Uterus (tissue), 4 donors: ENCODE results near the gene RAP1GAP. TPM values are rescaled to one million over a fixed set of nuclear protein-coding genes. Genes with fewer than 3 reads are reported as not detected.

Source experiments
- DNase-seq, 2 donors: peaks; one replicate each; pipeline ENCODE4 v3.0.0-alpha.2; 2019 to 2020
- H3K27ac ChIP-seq, 2 donors: fragments of 200-600 bp; sonication (generic); 1 replicate in 1 of 2; 2 replicates in 1 of 2; pipeline ENCODE4 v1.5.1; 2016 to 2018
- H3K27me3 ChIP-seq, 2 donors: fragments of 200-600 bp; sonication (generic); one replicate each; pipeline ENCODE4 v1.5.1; 2018 to 2019; ENCODE audit warnings: control low read depth in 1 of 2
- H3K36me3 ChIP-seq, 2 donors: fragments of 200-600 bp; sonication (generic); one replicate each; pipeline ENCODE4 v1.5.1; 2019; ENCODE audit warnings: control low read depth in 1 of 2
- H3K4me1 ChIP-seq, 2 donors: fragments of 200-600 bp; sonication (generic); one replicate each; pipeline ENCODE4 v1.5.1; 2018 to 2019; ENCODE audit warnings: control low read depth in 1 of 2
- H3K4me3 ChIP-seq, 2 donors: fragments of 200-600 bp; sonication (generic); 1 replicate in 1 of 2; 2 replicates in 1 of 2; pipeline ENCODE4 v1.5.1; 2018 to 2019; ENCODE audit warnings: mild to moderate bottlenecking in 1 of 2
- H3K9me3 ChIP-seq, 2 donors: fragments of 200-600 bp; sonication (generic); one replicate each; pipeline ENCODE4 v1.5.1; 2019; ENCODE audit warnings: control low read depth in 1 of 2
- POLR2A ChIP-seq, 2 donors: fragments of 450-650 bp; IDR thresholded peaks; one replicate each; pipeline ENCODE4 v1.6.1; 2016; ENCODE audit warnings: antibody characterized with exemption in 2 of 2, mild to moderate bottlenecking in 1 of 2, moderate library complexity in 1 of 2
- intact Hi-C: fragments of 100-400 bp; cut with DNase I; formaldehyde crosslinking; loops from one replicate; pipeline ENCODE4 v1.15.1; 2023; ENCODE audit warnings: low total_unique reads
- total RNA-seq, 4 donors: library from RNA; depleted of rRNA in 3 of 4; stranded (reverse); fragments of >200 nt in 3 of 4; gene quantifications; one replicate each; pipeline versions ENCODE4 v1.1.0 to v1.2.4, GENCODE V29; 2014 to 2023
- TF ChIP-seq, protein P1 (sequence below), 4 experiments: fragments of 200-600 bp in 2 of 4; fragments of 450-650 bp in 2 of 4; sonication (generic) in 2 of 4; IDR thresholded peaks; one replicate each; pipeline ENCODE4 v1.5.1; 2016 to 2019; ENCODE audit warnings: antibody characterized with exemption in 4 of 4, mild to moderate bottlenecking in 2 of 4, moderate library complexity in 1 of 4
- donor health status: DM: yes; HTN: yes; CAD: no.

The RAP1GAP gene
- total RNA-seq, 4 donors from 2014 or later, result 0.18 to 6.9 TPM; not detected in 2

DNA sequence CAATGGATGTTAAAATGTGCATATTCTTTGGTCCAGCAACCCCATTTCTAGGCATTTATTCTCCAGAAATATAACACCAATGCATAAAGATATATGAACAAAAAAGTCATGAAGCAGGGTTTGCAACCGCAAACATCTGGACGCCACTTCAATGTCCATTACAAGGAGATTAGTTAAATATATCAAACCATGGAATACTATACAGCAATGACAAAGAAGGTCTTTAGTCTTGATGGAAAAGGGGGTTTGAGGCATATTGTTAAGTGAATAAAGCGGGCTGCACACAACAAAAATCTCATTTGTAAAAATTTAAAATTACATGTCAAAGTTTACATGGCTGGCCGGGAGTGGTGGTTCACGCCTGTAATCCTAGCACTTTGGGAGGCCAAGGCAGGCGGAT lies 31.6 kb downstream of the RAP1GAP start:
- intact Hi-C loops, result no loop called here
- H3K27ac ChIP-seq, result no peak overlapping the region
- H3K27me3 ChIP-seq, result no peaks in the 10 kb centered on the region

DNA sequence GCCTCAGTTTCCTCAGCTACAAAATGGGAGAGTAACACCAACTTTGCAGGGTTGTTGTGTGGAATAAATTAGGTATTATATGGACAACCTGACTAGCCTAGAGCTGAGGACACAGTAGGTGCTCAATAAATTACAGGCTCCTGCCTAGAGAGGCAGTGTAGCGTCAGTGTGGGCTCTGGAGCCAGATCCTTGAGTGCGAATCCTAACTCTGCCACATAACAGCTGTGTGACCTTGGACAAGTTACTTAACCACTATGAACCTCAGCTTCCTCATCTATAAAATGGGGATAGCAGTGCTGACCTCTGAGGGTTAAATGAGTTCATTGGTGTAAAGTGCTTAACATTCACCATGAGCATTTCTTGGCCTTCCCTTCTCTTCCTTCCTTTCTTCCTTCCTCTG lies 33.1 kb downstream of the RAP1GAP start:
- Histone ChIP-seq H3K36me3 (no peaks in the 10 kb centered on the region), H3K9me3 (no peaks in the 10 kb centered on the region), H3K4me3 (no peak overlapping the region), H3K27me3 (no peaks in the 10 kb centered on the region), H3K27ac (no peak overlapping the region), H3K4me1 (no peaks in the 10 kb centered on the region)
- intact Hi-C loops, result no loop called here
- TF ChIP-seq, protein P1, sequence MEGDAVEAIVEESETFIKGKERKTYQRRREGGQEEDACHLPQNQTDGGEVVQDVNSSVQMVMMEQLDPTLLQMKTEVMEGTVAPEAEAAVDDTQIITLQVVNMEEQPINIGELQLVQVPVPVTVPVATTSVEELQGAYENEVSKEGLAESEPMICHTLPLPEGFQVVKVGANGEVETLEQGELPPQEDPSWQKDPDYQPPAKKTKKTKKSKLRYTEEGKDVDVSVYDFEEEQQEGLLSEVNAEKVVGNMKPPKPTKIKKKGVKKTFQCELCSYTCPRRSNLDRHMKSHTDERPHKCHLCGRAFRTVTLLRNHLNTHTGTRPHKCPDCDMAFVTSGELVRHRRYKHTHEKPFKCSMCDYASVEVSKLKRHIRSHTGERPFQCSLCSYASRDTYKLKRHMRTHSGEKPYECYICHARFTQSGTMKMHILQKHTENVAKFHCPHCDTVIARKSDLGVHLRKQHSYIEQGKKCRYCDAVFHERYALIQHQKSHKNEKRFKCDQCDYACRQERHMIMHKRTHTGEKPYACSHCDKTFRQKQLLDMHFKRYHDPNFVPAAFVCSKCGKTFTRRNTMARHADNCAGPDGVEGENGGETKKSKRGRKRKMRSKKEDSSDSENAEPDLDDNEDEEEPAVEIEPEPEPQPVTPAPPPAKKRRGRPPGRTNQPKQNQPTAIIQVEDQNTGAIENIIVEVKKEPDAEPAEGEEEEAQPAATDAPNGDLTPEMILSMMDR (IDR thresholded peaks at IDR 0.05), result no peak
- TF ChIP-seq POLR2A (IDR thresholded peaks at IDR 0.05), result no peak
- DNase-seq, result no peak

More for the DNA sequence above, 31.6 kb downstream of the RAP1GAP start:
- Histone ChIP-seq H3K4me1 (no peaks in the 10 kb centered on the region), H3K4me3 (no peak overlapping the region), H3K9me3 (no peaks in the 10 kb centered on the region), H3K36me3 (no peaks in the 10 kb centered on the region)
- no peak for TF ChIP-seq POLR2A (IDR thresholded peaks at IDR 0.05)
- TF ChIP-seq, protein P1 (IDR thresholded peaks at IDR 0.05), result no peak
- DNase-seq, result no peak

DNA sequence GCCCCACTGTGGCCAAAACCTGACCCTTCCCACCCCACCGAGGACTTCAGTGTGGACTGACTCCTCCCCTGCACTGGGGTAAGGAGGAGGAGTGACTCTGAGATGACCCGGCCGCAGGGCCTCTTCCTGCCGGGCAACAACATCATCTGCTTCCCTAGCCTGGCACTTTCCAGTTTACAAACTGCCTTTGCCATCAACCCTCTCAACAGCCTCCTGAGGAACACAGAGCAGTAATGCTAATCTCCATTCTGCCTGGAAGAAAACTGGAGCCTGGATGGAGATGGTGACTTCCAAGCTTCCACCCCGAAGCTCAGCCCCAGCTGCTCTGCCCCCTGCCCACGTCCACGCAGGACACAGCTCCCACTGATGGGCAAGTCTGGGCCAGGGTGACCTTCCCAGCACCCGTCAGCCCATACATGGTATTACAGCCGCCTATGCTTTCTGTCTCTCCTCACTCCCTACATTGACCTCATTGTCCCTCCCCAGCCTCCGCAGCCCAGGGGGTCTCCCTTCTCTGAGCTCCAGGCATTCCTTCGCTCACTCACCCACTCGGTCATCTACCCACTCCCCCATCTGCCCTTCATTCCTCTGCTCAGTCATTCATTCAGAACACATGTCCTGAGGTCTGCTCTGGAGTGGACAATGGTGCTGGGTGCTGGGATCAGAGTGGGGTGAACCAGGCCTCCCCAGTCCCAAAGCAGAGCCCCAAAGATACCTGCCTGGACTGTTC lies 34.2 kb downstream of the RAP1GAP start:
- intact Hi-C loops, result no loop called here
- TF ChIP-seq, protein P1 (IDR thresholded peaks at IDR 0.05), result no peak
- no peak for TF ChIP-seq POLR2A (IDR thresholded peaks at IDR 0.05)
- Histone ChIP-seq H3K4me1 (no peaks in the 10 kb centered on the region), H3K4me3 (no peak overlapping the region), H3K27me3 (no peaks in the 10 kb centered on the region), H3K27ac (no peak overlapping the region), H3K36me3 (no peaks in the 10 kb centered on the region), H3K9me3 (no peaks in the 10 kb centered on the region)
- no peak for DNase-seq

DNA sequence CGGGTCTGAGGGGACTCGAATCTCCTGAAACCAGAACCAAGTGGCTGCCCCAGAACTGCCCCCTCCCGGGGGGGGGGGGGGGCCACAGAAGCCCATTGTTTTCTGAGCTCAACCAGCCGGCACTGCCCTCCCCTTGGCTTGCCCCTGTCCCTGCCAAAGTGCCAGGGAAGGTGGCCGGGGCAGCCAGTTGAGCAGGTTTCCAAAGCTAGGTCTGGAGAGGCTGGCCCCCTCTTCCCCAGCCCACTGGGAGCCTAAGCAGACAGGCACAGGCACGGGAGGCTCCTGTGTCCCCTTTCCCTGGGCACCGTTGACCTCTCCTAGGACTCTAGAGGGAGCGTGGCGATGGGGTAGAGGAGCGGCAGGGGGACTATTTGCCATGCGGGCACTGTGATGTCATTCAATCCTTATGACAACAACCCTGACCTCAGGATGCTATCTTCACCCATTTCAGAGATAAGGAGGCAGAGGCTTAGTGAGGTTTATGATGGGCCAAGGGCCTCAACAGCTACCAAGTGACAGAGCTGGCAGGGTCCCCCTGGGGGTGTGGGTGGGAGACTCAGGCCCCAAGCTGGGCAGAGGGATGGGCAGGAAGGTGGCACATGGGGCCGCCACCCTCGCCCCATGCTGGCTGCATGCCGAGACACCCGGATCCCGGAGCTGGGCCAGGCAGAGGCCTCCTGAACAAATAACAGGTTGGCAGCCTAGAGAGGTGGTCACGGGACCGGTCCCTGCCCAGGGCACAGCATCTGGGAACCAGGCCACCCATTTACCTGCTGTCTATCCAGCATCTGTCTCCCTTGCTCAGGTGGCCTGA lies 35.0 kb downstream of the RAP1GAP start:
- H3K9me3 ChIP-seq, result no peaks in the 10 kb centered on the region
- no peak for DNase-seq
- intact Hi-C loops, result no loop called here
- H3K27me3 ChIP-seq, result no peaks in the 10 kb centered on the region
- H3K4me1 ChIP-seq, result no peaks in the 10 kb centered on the region
- no peak overlapping the region for H3K4me3 ChIP-seq
- H3K36me3 ChIP-seq, result no peaks in the 10 kb centered on the region
- no peak for TF ChIP-seq POLR2A (IDR thresholded peaks at IDR 0.05)
- TF ChIP-seq, protein P1 (IDR thresholded peaks at IDR 0.05), result no peak
- no peak overlapping the region for H3K27ac ChIP-seq

DNA sequence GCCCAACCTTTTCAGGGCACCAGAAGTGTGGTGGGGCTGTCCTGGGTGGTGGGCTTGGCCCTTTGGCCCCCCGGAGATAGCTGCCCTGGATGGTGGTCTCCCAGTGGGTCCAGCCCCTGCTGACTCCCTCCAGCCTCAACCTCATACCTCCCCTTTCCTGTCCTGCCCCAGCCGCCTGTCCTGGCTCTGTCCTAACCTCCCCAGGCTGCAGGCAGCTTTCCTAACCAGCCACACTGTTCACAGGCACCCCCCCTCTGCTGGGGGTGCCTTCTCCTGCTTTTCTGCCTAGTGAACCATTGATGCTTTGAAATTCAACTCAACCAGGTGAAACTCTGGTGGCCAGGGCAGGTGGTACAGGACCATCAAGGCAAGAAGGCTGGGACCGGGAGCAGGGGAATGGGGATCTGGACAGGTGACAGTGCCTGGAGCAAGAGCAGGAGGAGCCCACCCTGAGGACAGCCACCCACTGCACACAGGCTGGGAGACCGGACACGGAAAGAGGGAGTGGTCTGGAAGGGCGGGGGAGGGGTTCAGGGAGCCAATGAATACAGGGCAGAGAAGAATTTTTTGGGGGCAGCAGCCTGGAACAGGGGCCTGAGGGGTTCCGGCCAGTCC lies 35.9 kb downstream of the RAP1GAP start:
- Histone ChIP-seq H3K4me1 (no peaks in the 10 kb centered on the region), H3K27me3 (no peaks in the 10 kb centered on the region), H3K4me3 (no peak overlapping the region), H3K9me3 (no peaks in the 10 kb centered on the region), H3K27ac (no peak overlapping the region), H3K36me3 (no peaks in the 10 kb centered on the region)
- no peak for TF ChIP-seq POLR2A (IDR thresholded peaks at IDR 0.05)
- TF ChIP-seq, protein P1 (IDR thresholded peaks at IDR 0.05), result no peak
- intact Hi-C loops, result no loop called here
- no peak for DNase-seq
